Measurements from ENCODE around the gene ALDH1B1. TPM values are rescaled to one million over a fixed set of nuclear protein-coding genes. Genes with fewer than 3 reads are reported as not detected.

Gene ALDH1B1
- total and polyA plus RNA-seq, 2 of the 13 experiments (the other 11 are each of a cell fraction or from before 2014, with no cell fraction given): 45.1 to 125 TPM

DNA sequence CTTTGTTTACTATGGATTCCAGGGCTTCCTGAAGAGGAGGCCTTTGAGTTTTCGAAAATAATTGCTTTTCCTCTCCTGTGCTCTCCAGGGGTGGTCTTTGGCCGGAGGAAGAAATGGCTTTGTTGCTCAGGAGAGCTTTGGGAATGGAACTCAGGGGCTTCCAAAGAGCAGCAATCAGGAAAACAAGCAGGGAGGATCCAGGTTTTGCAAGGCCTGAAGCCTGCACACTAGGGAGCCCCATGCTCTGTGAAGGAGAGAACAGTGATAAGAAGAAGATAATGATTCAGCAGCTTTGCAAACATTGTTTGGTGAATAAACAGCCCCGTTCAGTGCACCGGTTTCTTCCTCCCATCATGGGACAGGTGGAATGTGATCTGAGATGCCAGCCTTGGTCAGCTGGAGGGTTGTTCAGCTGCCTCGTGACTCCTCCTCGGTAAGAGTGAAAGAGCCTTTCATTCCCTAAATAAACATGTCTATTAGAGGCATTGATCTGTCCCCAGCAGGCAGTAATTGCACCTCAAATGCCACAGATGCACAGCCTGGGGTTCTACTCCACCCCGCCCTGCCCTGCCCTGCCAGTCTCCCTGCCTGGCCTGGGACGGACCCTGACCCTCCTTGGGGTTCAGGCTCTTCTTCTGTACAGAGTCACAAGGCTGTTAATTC is 11.5 kb upstream of the ALDH1B1 start (continued):
- peak; percentile 94 for TF ChIP-seq STAT6 (CRISPR knock-in tag; IDR thresholded peaks at IDR 0.05; ENCODE audit: borderline replicate concordance)
- no peak for TF ChIP-seq ZNF513 (CRISPR knock-in tag; conservative IDR thresholded peaks at IDR 0.05)
- TF ChIP-seq ZNF768 (CRISPR knock-in tag; IDR thresholded peaks at IDR 0.05): no peak
- TF ChIP-seq, protein P1, sequence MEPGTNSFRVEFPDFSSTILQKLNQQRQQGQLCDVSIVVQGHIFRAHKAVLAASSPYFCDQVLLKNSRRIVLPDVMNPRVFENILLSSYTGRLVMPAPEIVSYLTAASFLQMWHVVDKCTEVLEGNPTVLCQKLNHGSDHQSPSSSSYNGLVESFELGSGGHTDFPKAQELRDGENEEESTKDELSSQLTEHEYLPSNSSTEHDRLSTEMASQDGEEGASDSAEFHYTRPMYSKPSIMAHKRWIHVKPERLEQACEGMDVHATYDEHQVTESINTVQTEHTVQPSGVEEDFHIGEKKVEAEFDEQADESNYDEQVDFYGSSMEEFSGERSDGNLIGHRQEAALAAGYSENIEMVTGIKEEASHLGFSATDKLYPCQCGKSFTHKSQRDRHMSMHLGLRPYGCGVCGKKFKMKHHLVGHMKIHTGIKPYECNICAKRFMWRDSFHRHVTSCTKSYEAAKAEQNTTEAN (CRISPR knock-in tag; conservative IDR thresholded peaks at IDR 0.05): no peak; the same call in 1 of the 2 replicates
- TF ChIP-seq, protein P2, sequence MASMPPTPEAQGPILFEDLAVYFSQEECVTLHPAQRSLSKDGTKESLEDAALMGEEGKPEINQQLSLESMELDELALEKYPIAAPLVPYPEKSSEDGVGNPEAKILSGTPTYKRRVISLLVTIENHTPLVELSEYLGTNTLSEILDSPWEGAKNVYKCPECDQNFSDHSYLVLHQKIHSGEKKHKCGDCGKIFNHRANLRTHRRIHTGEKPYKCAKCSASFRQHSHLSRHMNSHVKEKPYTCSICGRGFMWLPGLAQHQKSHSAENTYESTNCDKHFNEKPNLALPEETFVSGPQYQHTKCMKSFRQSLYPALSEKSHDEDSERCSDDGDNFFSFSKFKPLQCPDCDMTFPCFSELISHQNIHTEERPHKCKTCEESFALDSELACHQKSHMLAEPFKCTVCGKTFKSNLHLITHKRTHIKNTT (CRISPR knock-in tag; IDR thresholded peaks at IDR 0.05): 0 out of 2 replicates have a peak, but pooled peaks have one; percentile 62
- TF ChIP-seq ZNF10 (CRISPR knock-in tag; IDR thresholded peaks at IDR 0.05; ENCODE audit: borderline replicate concordance, low read depth): no peak
- no peak for TF ChIP-seq ZNF670 (CRISPR knock-in tag; IDR thresholded peaks at IDR 0.05; ENCODE audit: borderline replicate concordance)
- no peak for TF ChIP-seq TOPORS (CRISPR knock-in tag; IDR thresholded peaks at IDR 0.05)
- TF ChIP-seq, protein P3, sequence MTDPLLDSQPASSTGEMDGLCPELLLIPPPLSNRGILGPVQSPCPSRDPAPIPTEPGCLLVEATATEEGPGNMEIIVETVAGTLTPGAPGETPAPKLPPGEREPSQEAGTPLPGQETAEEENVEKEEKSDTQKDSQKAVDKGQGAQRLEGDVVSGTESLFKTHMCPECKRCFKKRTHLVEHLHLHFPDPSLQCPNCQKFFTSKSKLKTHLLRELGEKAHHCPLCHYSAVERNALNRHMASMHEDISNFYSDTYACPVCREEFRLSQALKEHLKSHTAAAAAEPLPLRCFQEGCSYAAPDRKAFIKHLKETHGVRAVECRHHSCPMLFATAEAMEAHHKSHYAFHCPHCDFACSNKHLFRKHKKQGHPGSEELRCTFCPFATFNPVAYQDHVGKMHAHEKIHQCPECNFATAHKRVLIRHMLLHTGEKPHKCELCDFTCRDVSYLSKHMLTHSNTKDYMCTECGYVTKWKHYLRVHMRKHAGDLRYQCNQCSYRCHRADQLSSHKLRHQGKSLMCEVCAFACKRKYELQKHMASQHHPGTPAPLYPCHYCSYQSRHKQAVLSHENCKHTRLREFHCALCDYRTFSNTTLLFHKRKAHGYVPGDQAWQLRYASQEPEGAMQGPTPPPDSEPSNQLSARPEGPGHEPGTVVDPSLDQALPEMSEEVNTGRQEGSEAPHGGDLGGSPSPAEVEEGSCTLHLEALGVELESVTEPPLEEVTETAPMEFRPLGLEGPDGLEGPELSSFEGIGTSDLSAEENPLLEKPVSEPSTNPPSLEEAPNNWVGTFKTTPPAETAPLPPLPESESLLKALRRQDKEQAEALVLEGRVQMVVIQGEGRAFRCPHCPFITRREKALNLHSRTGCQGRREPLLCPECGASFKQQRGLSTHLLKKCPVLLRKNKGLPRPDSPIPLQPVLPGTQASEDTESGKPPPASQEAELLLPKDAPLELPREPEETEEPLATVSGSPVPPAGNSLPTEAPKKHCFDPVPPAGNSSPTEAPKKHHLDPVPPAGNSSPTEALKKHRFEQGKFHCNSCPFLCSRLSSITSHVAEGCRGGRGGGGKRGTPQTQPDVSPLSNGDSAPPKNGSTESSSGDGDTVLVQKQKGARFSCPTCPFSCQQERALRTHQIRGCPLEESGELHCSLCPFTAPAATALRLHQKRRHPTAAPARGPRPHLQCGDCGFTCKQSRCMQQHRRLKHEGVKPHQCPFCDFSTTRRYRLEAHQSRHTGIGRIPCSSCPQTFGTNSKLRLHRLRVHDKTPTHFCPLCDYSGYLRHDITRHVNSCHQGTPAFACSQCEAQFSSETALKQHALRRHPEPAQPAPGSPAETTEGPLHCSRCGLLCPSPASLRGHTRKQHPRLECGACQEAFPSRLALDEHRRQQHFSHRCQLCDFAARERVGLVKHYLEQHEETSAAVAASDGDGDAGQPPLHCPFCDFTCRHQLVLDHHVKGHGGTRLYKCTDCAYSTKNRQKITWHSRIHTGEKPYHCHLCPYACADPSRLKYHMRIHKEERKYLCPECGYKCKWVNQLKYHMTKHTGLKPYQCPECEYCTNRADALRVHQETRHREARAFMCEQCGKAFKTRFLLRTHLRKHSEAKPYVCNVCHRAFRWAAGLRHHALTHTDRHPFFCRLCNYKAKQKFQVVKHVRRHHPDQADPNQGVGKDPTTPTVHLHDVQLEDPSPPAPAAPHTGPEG (CRISPR knock-in tag; IDR thresholded peaks at IDR 0.05): peak; percentile 27; the same call in 1 of the 2 replicates
- TF ChIP-seq ZKSCAN8 (CRISPR knock-in tag; IDR thresholded peaks at IDR 0.05; ENCODE audit: borderline replicate concordance): peak; percentile 88; the same call in 1 of the 2 replicates
- TF ChIP-seq REXO4 (CRISPR knock-in tag; IDR thresholded peaks at IDR 0.05; ENCODE audit: borderline replicate concordance): no peak
- TF ChIP-seq EED (CRISPR knock-in tag; IDR thresholded peaks at IDR 0.05): no peak
- TF ChIP-seq SIN3A (IDR thresholded peaks at IDR 0.05; ENCODE audit: borderline replicate concordance, low read depth, low read length): no peak; the same call in 1 of the 2 replicates
- TF ChIP-seq, protein P4, sequence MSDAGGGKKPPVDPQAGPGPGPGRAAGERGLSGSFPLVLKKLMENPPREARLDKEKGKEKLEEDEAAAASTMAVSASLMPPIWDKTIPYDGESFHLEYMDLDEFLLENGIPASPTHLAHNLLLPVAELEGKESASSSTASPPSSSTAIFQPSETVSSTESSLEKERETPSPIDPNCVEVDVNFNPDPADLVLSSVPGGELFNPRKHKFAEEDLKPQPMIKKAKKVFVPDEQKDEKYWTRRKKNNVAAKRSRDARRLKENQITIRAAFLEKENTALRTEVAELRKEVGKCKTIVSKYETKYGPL (CRISPR knock-in tag; IDR thresholded peaks at IDR 0.05): no peak

Measured in HepG2 (cell line).